Measurements from ENCODE around the gene RER1.

DNA sequence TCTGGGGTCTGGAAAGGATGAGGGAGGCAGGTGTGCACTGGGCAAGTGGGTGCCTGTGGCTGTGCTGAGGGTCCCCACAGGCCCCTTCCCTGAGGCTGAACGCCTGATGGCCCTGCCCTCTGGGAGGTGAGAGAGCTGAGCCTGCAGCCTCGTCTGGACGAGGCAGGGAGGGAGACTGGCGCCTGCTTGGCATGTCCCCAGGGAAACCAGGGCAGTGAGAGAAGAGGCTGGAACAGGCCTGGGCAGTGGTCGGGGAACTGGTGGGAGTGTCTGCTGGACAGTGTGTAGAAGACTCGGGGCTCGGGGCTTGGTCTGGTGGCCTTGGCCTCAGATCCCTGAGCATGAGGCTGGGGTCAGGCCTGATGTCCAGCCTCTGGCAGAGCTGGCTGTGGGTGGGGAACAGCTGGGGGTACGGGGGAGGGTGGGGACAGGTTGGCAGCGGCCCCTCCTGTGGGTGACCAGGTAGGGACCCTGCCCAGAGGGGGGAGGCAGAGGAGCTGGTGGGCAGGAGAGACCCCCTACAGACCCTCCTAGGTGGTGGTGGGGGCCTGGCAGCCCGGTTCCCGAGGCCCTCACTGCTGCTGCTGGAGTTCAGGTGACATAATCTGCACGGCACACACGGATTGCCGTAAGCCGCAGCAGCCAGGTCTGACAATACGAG lies 53.7 kb downstream of the RER1 start:
- no peak for TF ChIP-seq POLR2A (IDR thresholded peaks at IDR 0.05)
- TF ChIP-seq, protein P1, sequence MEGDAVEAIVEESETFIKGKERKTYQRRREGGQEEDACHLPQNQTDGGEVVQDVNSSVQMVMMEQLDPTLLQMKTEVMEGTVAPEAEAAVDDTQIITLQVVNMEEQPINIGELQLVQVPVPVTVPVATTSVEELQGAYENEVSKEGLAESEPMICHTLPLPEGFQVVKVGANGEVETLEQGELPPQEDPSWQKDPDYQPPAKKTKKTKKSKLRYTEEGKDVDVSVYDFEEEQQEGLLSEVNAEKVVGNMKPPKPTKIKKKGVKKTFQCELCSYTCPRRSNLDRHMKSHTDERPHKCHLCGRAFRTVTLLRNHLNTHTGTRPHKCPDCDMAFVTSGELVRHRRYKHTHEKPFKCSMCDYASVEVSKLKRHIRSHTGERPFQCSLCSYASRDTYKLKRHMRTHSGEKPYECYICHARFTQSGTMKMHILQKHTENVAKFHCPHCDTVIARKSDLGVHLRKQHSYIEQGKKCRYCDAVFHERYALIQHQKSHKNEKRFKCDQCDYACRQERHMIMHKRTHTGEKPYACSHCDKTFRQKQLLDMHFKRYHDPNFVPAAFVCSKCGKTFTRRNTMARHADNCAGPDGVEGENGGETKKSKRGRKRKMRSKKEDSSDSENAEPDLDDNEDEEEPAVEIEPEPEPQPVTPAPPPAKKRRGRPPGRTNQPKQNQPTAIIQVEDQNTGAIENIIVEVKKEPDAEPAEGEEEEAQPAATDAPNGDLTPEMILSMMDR (IDR thresholded peaks at IDR 0.05): no peak

Measured in breast epithelium (tissue), 3 donors.